Fibroblast of the conjunctiva (primary cell): ENCODE data around the gene SLC5A3.

Source experiments
- DNase-seq: peaks from one replicate; pipeline ENCODE4 v3.0.0-alpha.2; 2010; ENCODE audit warnings: low read depth

SLC5A3 gene

GRCh38 chr21:34071683-34072082 lies 1.7 kb upstream of the SLC5A3 start:
- DNase-seq, result no peak

GRCh38 chr21:34072145-34073031 lies 990 bp upstream of the SLC5A3 start:
- DNase-seq, result no peak

GRCh38 chr21:34073749-34074282 lies 438 bp downstream of the SLC5A3 start:
- no peak for DNase-seq

- DNase-seq, result no peak
Observed at GRCh38 chr21:34074283-34075090, 1.1 kb downstream of the SLC5A3 start.

GRCh38 chr21:34075091-34075425 lies 1.7 kb downstream of the SLC5A3 start:
- no peak for DNase-seq

- no peak for DNase-seq
Observed at GRCh38 chr21:34075760-34076660, 2.6 kb downstream of the SLC5A3 start.

- DNase-seq, result no peak
Observed at GRCh38 chr21:34076835-34077234, 3.5 kb downstream of the SLC5A3 start.

GRCh38 chr21:34077888-34078287 lies 4.5 kb downstream of the SLC5A3 start:
- DNase-seq, result no peak

GRCh38 chr21:34078915-34079314 lies 5.5 kb downstream of the SLC5A3 start:
- no peak for DNase-seq

- DNase-seq, result no peak
Observed at GRCh38 chr21:34080710-34081109, 7.3 kb downstream of the SLC5A3 start.

GRCh38 chr21:34082769-34083168 lies 9.4 kb downstream of the SLC5A3 start:
- no peak for DNase-seq

GRCh38 chr21:34083357-34083756 lies 10.0 kb downstream of the SLC5A3 start:
- no peak for DNase-seq

GRCh38 chr21:34085129-34085528 lies 11.8 kb downstream of the SLC5A3 start:
- no peak for DNase-seq

GRCh38 chr21:34086887-34087306 lies 13.5 kb downstream of the SLC5A3 start:
- no peak for DNase-seq

GRCh38 chr21:34088752-34089151 lies 15.4 kb downstream of the SLC5A3 start:
- no peak for DNase-seq

GRCh38 chr21:34091032-34091431 lies 17.7 kb downstream of the SLC5A3 start:
- DNase-seq, result no peak

- no peak for DNase-seq
Observed at GRCh38 chr21:34091607-34092006, 18.2 kb downstream of the SLC5A3 start.

- no peak for DNase-seq
Observed at GRCh38 chr21:34092262-34092921, 19.0 kb downstream of the SLC5A3 start.

- DNase-seq, result no peak
Observed at GRCh38 chr21:34093083-34093482, 19.7 kb downstream of the SLC5A3 start.

GRCh38 chr21:34094949-34095348 lies 21.6 kb downstream of the SLC5A3 start:
- DNase-seq, result no peak

- no peak for DNase-seq
Observed at GRCh38 chr21:34097442-34097841, 24.1 kb downstream of the SLC5A3 start.
